ENCODE results near the gene ADAMTS6.
"Not testable (repeated sequence)": the region's sequence is repeated elsewhere in the genome, so short reads cannot be mapped to it uniquely, and the experiment has no call there.

Gene ADAMTS6

DNA sequence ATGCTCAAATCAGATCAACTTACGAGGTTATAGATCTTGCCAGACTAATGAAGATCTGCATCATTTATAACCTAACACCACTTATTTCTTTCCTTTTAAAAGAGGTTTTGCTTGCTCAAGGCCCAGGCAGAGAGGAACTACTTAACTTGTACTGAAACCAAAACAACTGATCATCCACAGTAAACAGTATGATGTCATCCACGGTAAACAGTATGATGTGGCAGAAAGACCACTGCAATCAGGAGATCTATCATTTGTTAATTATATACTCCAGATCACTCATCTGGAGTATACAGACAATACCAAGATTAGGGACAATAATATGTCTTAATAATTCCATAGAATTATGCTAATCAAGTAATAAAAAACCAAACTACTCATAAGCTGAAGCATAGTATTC lies 116.8 kb downstream of the ADAMTS6 start:
- DNase-seq: no peak

DNA sequence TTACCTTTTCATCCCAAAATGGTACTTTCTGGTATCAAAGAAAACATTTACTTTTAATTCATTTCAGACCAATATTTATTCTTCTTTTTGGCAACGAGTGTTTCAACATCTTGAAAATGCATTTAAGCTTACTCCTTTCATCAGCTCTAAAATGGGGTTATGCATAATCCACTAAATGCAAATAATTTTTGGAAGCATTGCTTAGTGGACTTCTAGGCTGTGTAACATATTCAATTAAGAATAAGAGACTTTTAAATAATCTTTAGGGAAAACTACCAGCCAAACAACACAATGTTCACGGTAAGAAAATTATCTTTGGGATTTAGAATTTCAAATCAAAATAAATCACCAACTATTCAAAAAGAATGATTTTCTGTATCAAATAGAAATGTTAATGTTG lies 118.2 kb downstream of the ADAMTS6 start:
- DNase-seq: no peak

DNA sequence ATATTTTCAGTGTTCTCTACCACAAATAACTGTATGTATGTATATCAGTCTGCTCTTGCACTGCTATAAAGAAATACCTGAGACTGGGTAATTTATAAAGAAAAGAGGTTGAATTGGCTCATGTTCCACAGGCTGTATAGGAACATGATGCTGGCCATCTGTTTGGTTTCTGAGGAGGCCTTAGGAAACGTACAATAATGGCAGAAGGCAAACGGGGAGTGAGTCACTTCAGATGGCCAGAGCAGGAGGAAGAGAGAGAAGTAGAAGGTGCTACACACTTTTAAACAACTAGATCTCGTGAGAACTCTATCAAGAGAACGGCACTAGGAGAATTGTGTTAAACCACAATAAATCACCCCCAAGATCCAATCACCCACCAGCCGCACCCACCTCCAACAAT lies 121.7 kb downstream of the ADAMTS6 start:
- DNase-seq: no peak

DNA sequence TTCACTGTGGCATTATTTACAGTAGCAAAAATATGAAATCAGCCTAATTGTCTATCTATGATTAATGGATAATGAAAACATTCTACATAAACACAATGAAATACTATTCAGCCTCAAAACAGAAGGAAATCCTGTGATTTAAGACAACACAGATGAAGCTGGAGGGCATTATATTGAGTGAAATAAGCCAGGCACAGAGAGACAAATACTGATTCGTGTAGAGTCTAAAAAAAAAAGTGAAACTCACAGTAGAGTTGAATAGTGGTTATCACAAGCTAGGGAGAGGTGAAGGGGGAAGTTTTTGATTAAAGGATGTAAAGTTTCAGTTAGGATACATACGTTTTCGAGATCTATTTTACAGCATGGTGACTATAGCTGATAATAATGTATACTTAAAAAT lies 122.2 kb downstream of the ADAMTS6 start:
- DNase-seq: no peak

DNA sequence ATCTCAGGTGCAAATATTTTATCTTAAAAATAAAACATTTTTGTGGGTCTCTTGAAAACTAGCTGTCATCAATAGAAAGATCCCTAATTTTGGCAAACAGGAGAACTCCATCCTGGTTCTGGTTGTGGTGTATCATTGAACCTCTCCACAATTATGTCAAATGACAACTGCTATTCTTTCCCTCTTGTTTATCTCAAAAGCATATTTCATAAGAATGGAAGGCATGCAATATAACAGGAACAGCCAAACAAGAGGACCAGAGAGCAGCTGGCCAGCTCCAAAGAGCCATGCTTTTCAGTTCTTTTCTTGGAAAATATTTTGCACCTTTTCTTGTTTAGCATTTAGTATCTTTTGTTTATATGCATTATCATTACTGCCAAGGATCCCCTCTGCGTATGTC lies 125.4 kb downstream of the ADAMTS6 start:
- DNase-seq: no peak

DNA sequence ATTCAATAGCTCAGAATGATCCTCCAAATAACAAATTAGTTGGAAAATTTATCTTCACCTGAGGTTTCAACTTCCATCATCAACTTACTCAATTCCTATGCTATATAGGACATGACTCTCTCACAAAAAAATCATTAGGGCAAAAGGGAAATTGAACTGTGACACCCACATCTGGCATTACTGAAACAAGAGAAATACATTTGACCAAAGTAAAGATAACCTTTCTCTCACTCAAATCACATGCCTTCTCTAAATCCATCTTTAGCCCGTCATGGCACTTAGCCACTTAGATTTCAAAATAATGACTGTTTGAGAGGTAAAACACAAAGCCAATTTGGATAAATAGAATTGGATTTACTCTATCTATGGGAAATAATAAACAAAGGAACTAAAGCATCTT lies 126.4 kb downstream of the ADAMTS6 start:
- no peak for DNase-seq

DNA sequence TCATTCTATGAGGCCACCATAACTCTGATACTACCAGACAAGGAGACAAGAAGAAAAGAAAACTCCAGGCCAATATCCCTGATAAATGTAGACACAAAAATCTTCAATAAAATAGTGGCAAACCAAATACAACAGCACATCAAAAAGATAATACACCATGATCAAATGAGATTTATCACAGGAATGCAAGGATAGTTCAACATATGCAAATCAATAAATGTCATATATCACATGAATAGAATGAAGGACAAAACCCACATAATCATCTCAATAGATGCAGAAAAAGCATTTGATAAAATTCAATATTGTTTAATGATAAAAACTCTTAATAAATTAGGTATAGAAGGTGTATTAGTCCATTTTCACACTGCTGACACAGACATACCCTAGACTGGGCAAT lies 139.9 kb downstream of the ADAMTS6 start:
- no peak for DNase-seq

DNA sequence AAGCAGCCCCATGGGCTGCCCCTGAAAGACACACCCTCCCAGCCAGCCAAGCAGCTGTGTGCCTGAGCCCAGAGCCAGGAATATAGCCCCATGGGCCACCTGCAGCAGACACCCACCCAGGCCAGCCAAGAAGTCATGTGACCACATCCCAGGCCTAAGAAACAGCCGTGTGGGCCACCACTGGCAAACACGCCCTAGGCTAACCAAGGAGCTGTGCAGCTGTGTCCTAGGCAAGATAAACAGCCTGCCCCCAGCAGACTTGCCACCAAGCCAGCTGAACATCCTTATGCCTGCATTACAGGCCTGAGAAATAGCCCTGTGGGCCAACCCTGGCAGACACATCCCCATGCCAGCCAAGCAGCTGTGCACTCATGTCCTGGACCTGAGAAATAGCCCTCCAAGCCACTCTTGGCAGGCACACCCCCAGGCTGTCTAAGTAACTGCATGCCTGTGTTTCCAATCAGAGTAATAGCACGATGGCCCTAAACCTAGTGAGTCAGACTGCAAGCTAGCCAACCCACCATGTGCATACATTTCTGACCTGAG lies 143.0 kb downstream of the ADAMTS6 start:
- DNase-seq: no peak

DNA sequence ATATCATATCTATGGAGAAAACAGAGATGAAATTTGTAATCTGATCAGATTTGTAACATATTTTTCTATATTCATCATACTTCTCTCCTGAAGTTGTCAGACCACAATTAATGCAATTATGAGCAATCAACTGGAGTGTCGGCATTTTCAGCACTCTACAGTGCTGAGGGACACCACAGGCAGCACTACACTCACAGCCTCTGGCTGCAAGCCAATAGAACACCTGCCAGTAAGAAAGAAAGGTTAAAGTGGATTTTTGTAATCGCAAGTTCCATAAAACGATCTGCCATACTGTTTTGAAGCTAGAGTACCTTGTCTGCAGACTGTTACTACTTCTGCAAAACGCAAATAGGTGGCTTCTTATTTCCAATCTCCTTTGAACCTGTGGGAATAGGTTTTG lies 147.6 kb downstream of the ADAMTS6 start:
- DNase-seq: no peak

DNA sequence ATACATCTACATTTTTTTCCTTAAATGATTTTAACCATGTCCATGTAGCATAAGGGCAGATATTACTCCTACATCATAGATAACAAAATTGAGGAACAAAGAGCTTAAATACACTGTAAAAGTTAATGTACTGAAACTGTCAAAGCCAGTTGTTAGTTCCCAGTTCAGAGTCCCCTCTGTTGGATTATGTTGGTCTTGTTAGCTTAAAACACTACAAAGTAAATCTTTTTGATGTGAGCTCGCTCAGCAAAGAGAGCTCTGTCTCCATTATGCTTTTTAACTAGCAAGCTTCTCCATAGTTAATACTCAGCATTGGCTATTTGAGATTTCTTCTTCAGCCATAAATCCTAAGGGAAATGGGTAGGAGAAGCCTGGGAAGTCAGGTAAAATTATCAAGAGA lies 149.1 kb downstream of the ADAMTS6 start:
- DNase-seq: no peak

DNA sequence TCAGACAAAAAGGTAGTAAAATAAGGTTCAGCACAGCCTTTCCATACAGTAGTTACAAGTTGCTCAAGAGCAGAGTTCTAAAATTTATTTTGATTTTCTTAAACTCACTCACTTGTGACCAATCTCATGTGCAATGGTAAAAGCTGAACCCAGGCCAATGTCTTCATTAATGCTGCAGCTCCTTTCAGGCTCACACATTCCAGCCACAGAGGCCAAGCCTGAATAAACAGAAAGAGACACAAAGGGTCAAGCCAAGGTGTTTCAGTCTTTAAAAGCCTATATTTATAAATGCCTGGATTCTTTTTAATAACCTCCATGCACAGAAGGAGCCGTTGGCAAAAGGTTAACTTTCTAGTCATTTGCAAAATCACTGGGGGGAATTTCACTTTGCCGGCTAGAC lies 152.5 kb downstream of the ADAMTS6 start:
- DNase-seq: no peak

DNA sequence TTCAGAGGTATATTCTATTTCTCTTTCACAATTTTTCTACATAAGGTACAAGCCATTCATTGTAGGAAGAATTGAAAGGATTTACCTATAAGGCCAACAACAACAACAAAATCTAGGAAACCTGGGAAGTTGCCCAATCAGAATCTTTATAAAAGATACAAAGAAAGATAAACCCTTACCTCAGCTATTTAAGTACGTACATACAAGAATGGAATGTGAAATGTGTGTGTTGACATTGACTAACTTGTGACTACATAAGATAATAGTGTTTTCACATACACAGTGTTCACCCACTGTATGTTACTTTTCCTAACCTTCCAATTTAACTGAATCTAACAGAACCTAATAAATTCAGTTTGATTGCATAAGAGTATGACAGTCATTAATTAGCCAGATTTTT lies 154.1 kb downstream of the ADAMTS6 start:
- no peak for DNase-seq

DNA sequence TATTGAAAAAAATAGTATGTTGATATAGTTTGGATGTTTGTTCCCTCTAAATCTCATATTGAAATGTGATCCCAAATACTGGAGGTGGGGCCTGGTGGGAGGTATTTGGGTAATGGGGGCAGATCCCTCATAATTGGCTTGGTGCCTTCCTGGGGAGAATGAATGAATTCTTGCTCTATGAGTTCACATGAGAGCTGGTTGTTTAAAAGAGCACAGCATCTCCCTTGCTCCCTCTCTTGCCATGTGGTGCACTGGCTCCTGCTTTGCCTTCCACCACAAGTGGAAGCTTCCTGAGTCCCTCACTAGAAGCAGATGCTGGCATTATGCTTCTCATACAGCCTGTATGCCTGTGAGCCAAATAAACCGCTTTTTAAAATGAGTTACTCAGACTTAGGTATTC lies 154.8 kb downstream of the ADAMTS6 start:
- DNase-seq: no peak

DNA sequence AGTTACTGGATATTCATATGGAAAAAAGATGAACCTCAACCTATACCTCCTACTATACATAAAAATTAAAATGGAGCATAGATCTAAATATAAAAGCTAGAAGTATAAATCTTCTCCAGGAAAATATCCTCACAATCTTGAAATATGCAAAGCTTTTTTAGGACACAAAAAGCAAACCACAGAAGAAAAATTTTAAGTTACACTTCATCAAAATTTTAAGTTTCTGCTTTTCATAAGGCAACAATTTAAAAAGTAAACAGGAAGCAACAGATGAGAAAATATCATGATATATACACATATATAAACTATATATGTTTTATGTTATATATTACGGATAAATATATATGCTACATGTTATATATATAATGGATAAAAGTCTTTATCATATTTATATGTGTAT lies 157.5 kb downstream of the ADAMTS6 start:
- no peak for DNase-seq

DNA sequence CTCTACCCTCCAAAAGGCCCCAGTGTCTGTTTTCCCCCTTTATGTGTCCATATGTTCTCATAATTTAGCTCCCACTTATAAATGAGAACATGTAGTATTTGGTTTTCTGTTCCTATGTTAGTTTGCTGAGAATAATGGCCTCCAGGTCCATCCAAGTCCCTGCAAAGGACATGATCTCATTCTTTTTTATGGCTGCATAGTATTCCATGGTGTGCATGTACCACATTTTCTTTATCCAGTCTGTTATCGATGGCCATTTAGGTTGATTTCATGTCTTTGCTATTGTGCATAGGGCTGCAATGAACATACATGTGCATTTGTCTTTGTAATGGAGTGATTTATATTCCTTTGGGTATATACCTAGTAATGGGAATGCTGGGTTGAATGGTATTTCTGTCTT lies 161.0 kb downstream of the ADAMTS6 start:
- DNase-seq: not testable (repeated sequence)

DNA sequence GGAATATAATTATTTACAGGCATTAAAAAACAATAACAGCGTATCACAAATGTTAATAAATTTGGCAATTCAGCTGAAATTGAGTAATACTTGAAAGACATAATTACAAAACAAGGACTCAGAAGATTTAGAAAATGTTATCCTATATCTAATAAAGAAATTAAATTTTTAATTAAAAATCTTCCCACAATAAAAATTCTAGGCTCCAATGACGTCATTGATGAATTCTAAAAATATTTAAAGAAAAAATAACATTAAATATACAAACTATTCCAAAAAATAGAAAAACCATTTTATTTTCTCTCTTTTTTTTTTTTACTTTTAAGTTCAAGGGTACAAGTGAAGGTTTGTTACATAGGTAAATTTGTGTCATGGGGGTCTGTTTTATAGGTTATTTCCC lies 161.5 kb downstream of the ADAMTS6 start:
- DNase-seq: no peak

DNA sequence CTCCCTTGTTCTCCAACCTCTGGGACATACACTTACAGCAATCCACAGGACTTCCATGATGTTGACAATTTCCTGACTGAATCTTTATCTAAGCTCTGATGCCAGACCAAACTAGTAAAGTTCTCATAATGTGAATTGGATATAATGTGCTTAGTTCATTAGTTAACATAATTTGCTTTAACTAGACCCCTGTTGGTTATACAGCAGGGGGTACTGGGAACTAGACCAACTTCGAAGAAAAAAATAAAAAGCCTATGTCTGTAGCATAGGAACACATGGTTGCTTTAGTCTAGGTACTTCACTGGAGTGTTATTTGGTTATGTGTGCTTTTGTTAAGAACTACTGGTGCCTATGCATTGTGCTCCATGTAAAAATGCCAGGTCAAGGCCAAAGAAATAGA lies 173.8 kb downstream of the ADAMTS6 start:
- DNase-seq: no peak

DNA sequence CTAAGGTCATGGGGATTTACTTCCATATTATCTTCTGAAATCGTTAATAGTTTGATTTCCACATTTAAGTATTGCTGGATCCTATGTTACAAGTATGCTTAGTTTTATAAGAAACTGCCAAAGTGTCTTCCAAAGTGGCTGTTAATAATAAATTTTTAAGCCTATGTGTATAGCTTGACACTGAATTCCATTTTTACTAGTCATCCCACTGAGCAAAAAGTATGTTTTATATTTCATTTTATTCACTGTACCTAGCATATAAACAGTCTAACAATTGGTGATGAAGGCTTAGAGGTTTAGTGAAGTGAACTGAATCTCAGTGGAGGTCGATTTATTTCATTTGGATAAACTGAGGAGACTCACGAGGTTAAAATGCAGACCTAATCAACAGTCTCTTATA lies 174.6 kb downstream of the ADAMTS6 start:
- no peak for DNase-seq

DNA sequence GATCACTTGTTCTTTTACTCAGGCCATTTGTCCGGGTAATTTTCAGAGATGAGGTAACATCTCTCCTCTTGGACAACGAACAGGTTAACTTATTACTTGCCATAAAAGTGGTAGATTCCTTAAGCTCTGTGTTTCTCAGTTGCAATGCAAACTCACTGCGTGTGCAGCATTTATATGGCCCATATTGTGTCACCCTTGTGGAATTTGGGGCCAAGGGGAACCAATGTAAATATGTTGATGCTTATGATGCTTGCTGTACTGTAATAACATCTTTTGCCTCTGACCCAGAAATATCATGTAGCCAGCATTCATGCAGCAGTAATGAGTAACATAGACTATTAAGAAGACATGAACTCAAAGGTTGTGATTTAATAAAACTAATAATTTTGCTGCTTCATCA lies 175.8 kb downstream of the ADAMTS6 start:
- DNase-seq: no peak

DNA sequence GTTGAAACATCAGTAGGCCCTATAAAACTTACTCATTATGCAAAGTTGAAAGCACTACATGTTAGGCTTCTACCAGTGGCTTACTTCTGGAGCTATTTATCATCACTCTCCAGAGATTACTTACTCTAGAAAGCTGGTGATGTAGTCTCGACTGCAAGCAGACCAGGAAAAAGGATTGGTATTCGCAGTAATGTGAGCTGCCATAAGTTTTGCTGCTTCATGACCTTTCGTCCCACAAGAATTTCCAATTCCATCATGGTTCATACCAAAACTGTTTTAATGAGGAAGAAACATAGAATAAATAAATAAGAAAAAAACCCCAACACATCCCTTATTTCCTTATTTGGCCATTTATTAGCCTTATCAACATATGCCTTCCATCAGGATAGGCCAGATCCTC lies 181.9 kb downstream of the ADAMTS6 start:
- DNase-seq: no peak

DNA sequence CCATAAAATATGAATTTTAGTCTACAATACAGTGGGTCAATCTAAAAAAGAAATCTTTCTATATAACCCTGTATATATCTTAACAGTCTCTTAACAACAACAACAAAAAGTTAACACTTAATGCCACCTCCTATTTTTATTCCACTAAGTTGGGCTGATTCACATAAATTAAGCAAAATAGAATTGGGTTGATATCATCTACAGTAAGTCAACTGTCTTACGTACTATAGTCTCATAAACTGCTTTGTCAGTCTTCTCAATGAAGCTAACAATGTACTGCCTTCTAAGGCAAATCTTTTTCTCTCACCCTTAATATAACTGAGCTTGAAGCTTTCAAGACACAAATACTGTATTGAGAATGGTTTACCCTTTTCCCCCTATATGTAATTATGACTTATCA lies 185.7 kb downstream of the ADAMTS6 start:
- DNase-seq: no peak

DNA sequence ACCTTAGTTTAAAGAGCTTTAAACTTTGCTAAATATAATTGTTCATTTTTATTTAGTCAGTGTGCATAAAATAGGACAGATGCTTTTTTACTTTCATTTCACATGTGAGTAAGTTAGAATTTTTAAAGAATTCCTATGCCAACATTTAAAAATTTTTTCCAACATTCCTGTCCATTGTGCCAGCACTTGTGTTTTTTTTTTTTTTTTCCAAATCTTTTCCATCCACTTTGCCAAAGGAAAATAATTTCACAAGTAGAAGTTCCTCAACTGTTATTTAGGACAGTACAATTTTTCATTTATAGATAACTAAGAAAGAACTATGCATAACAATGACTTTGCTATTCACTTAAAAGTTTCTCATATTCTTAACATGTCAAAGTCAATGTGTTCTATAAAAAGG lies 189.5 kb downstream of the ADAMTS6 start:
- DNase-seq: no peak

DNA sequence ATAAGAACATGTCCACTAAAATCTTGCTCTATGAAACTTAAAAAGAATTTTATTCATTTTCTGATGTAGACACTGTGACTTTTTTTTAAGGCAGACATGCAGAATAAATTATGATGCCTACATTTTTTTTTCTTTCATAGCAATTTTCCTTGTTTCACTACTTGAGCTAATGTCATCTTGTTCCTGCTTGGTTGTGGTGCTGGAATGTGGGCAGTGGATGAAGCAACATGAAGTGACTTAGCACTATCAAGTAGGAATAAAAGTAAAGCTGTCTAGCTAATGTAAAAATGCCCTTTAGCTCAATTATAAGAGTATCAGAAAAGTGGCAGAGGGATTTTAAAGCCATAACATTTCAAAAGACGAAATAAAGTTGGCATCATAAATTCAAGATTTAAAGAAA lies 191.0 kb downstream of the ADAMTS6 start:
- DNase-seq: no peak

DNA sequence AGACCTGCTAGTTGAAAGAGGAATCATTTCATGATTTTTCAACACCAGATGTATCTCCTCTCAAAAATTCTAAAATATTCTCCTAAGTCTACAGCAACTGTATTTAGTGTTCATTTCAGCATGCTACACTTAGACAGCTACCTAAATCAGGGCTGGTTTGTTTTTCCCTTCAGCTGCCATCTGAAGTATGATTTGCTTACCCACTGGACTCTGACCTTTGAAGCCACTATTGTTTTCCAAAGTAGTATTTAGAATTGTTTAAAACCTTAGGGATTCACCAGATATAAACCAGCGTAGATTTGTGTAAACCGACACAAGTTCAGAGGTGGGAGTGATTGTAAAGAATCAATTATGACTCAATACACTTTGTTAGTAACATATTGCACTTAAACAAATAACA lies 193.1 kb downstream of the ADAMTS6 start:
- DNase-seq: peak; percentile 40 to 56

DNA sequence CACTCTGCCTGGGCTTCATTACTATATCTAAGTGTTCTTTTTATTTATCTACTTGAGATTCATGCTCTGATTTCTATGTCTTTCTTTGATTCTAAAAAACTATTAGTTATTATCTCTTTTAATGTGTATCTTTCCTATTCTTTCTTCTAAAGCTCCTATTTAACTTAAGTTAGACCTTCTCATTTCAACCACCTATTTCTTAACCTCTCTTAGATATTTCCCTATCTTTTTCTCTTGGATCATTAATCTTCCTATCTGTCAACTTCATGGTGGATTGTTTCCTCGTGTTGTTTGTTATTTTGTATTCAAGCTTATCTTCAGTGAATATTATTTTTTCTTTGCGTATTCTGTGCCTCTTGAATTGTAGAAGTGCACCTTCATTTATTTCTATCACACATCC lies 202.1 kb downstream of the ADAMTS6 start:
- no peak for DNase-seq

Data from NCI-H526 (cell line).